Ovary (tissue), 3 donors: ENCODE results near the gene ERCC8.

Source experiments
- EP300 ChIP-seq: sonication (generic); formaldehyde crosslinking; IDR thresholded peaks from one replicate; pipeline ENCODE4 v1.6.1; 2017; ENCODE audit warnings: antibody characterized with exemption
- POLR2A ChIP-seq: fragments of 450-650 bp; IDR thresholded peaks from one replicate; pipeline ENCODE4 v1.6.1; 2017; ENCODE audit warnings: antibody characterized with exemption, mild to moderate bottlenecking, moderate library complexity
- TF ChIP-seq, protein P1 (sequence below), 3 donors: fragments of 450-650 bp in 2 of 3; fragments of 200-600 bp in 1 of 3; IDR thresholded peaks; one replicate each; pipeline versions ENCODE4 v1.5.1 to v1.8.0; 2016 to 2022; ENCODE audit warnings: antibody characterized with exemption in 3 of 3, mild to moderate bottlenecking in 1 of 3
- donor health status: DM: no; HTN: no; CAD: no.

DNA sequence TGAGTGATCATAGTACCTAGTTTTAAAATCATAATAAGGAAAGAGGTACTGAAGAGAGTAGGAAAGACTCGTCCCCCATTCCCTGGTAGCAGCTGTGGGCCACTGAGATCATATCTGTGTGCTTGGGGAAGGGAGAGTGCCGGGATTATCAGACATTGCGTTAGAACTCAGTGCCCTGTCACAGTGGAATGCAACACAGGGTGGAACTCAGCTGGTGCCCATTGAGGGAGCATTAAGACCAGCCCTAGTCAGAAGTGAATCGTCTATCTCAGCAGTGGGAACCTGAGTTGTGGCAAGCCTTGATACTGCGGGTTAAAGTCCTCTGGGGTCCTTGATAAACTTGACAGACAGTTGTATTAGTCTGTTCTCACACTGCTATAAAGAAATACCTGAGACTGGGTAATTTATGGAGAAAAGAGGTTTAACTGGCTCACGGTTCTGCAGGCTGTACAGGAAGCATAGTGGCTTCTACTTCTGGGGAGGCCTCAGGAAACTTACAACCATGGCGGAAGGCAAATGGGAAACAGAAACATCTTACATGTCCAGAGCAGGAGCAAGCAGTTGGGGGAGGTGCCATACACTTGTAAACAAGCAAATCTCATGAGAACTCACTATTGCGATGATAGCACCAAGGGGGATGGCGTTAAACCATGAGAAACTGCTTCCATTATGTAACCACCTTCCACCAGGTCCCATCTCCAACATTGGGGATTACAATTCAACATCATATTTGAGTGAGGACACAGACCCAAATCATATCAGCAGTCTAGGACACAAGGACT, 33.3 kb upstream of the ERCC8 start:
- TF ChIP-seq, protein P1, sequence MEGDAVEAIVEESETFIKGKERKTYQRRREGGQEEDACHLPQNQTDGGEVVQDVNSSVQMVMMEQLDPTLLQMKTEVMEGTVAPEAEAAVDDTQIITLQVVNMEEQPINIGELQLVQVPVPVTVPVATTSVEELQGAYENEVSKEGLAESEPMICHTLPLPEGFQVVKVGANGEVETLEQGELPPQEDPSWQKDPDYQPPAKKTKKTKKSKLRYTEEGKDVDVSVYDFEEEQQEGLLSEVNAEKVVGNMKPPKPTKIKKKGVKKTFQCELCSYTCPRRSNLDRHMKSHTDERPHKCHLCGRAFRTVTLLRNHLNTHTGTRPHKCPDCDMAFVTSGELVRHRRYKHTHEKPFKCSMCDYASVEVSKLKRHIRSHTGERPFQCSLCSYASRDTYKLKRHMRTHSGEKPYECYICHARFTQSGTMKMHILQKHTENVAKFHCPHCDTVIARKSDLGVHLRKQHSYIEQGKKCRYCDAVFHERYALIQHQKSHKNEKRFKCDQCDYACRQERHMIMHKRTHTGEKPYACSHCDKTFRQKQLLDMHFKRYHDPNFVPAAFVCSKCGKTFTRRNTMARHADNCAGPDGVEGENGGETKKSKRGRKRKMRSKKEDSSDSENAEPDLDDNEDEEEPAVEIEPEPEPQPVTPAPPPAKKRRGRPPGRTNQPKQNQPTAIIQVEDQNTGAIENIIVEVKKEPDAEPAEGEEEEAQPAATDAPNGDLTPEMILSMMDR (IDR thresholded peaks at IDR 0.05) = no peak
- TF ChIP-seq EP300 (no peak), POLR2A (no peak)
